Pancreas (tissue), 10 donors: Measurements from ENCODE around the gene LINC00632. TPM values are rescaled to one million over a fixed set of nuclear protein-coding genes. Genes with fewer than 3 reads are reported as not detected.

ENCODE experiments used
- ATAC-seq, 4 donors: fragments of 200-7000 bp; cut with Tn5 transposase; one replicate each; pipeline versions ENCODE4 v1.8.0 to v1.9.1; 2020; ENCODE audit warnings: mild to moderate bottlenecking in 4 of 4, moderate library complexity in 4 of 4
- DNase-seq, 6 donors: peaks; one replicate each; pipeline ENCODE4 v3.0.0-alpha.2; 2020
- FAIRE-seq: peaks from 2 replicates; lab custom pipeline; 2012; peaks lifted over from hg19 to GRCh38; lab: Jason Lieb, UNC
- H3K27ac ChIP-seq, 4 donors: fragments of 200-600 bp; sonication (generic); 1 replicate in 3 of 4; 2 replicates in 1 of 4; pipeline versions ENCODE4 v1.5.0 to v1.8.0; 2020
- H3K27me3 ChIP-seq, 4 donors: fragments of 200-600 bp; one replicate each; pipeline ENCODE4 v1.8.0; 2021
- H3K36me3 ChIP-seq, 3 donors: fragments of 200-600 bp; sonication (generic) in 1 of 3; one replicate each; pipeline versions ENCODE4 v1.5.0 to v1.8.0; 2020 to 2021
- H3K4me1 ChIP-seq, 3 donors: fragments of 200-600 bp; one replicate each; pipeline ENCODE4 v1.8.0; 2021
- H3K4me3 ChIP-seq, 4 donors: fragments of 200-600 bp; sonication (generic) in 2 of 4; one replicate each; pipeline versions ENCODE4 v1.5.0 to v1.8.0; 2020 to 2021
- H3K9me3 ChIP-seq, 4 donors: fragments of 200-600 bp; one replicate each; pipeline ENCODE4 v1.8.0; 2021
- CTCF ChIP-seq, 4 donors: fragments of 200-600 bp; sonication (generic) in 3 of 4; IDR thresholded peaks; one replicate each; pipeline versions ENCODE4 v1.5.0 to v1.8.0; 2021; ENCODE audit warnings: antibody characterized with exemption in 4 of 4
- WGBS, 2 donors: extraction: QIAGEN DNeasy Blood & Tissue Kit; methylation state at CpG; one replicate each; pipeline ENCODE4 v1.1.7; 2013; 5-methylcytosine and 5-hydroxymethylcytosine counted together
- intact Hi-C, 3 donors: fragments of 100-400 bp; cut with DNase I; formaldehyde crosslinking; loops; one replicate each; pipeline versions ENCODE4 v1.11.1 to v1.14.2; 2022
- polyA plus RNA-seq, 2 donors: library from polyadenylated mRNA; stranded (reverse); fragments of 200-250 nt; gene quantifications; one replicate each; pipeline ENCODE4 v1.2.3, GENCODE V29; 2013
- total RNA-seq, 6 donors: library from RNA; stranded (reverse); fragmentation: NEBNext Ultra II Directional in 4 of 6; extraction: Animal tissue kit (Norgen Biotek cat#: 25700) in 4 of 6; gene quantifications; one replicate each; pipeline versions ENCODE4 v1.2.1 to v1.2.4, GENCODE V29; 2021 to 2023
- donor health status: healthy with polysubstance abuse.
- donor health status: DM: no; HTN: no; CAD: no; lungs with moderate emphysema.
- donor health status: DM: no; HTN: no; CAD: no.
- donor health status: control.
- donor health status: control.
- donor health status: Bipolar disorder and iron deficiency.
- donor health status: DM: yes; HTN: yes; CAD: no.
- donor health status: DM: no; HTN: no; CAD: no.
- donor health status: DM: no; HTN: no; CAD: no.
- donor health status: DM: yes; HTN: yes; CAD: no.

Gene LINC00632
- total and polyA plus RNA-seq, 8 donors = 0.47 to 221 (median 75.0) TPM

- Histone ChIP-seq H3K36me3 (no peaks in the 10 kb centered on the region), H3K4me1 (no peaks in the 10 kb centered on the region), H3K27ac (no peak overlapping the region), H3K4me3 (no peak overlapping the region), H3K9me3 (no peaks in the 10 kb centered on the region), H3K27me3 (peaks cover 0 to 42% (median 1%) of the 10 kb centered on the region in 4 donors)
- peak; percentile 69 to 91 (median 77) for TF ChIP-seq CTCF (IDR thresholded peaks at IDR 0.05)
- ATAC-seq (peak; percentile 42 to 77 (median 70)), FAIRE-seq (no peak), DNase-seq (peak; percentile 12 to 63 (median 40))
- WGBS, 2 donors = 4 to 5% methylated on average over 8 of the region's 8 CpGs
- intact Hi-C loops = no loop called here
These were observed 56.6 kb downstream of the LINC00632 start for GRCh38 chrX:140766024-140766611.

GRCh38 chrX:140767646-140768045, 58.1 kb downstream of the LINC00632 start:
- intact Hi-C loops = no loop called here
- no peak for DNase-seq
- ATAC-seq = no peak
- WGBS, 2 donors = 55 to 60% methylated on average over 3 of the region's 3 CpGs
- TF ChIP-seq CTCF (IDR thresholded peaks at IDR 0.05) = no peak
- Histone ChIP-seq H3K27ac (no peak overlapping the region), H3K4me1 (no peaks in the 10 kb centered on the region), H3K9me3 (no peaks in the 10 kb centered on the region), H3K4me3 (no peak overlapping the region), H3K36me3 (no peaks in the 10 kb centered on the region), H3K27me3 (peaks cover 0 to 37% (median 2%) of the 10 kb centered on the region in 4 donors)
- FAIRE-seq = no peak

DNA sequence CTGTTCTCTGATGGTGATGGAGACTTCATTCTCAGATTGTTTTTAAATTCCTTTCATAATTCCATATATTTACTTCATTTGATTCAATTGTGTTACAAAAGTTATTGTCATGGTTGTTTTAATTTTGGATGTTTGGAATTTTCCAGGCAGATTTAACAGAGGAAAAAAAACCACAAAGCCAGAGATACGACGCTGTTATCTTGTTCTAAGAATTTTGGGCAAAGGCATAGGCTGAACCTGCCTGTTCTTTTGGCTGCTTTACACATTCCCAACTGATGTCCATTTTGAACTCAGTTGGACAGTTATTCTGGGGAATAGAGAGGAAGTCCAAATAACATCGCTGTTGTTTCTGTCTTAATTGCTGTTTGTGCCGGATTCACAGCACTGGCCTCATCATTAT, 65.7 kb downstream of the LINC00632 start:
- H3K4me3 ChIP-seq = no peak overlapping the region
- TF ChIP-seq CTCF (IDR thresholded peaks at IDR 0.05) = no peak
- ATAC-seq = no peak
- peaks cover 0 to 11% (median 2%) of the 10 kb centered on the region in 4 donors for H3K27me3 ChIP-seq
- DNase-seq = no peak
- intact Hi-C loops = no loop called here
- H3K9me3 ChIP-seq = no peaks in the 10 kb centered on the region
- H3K27ac ChIP-seq = no peak overlapping the region
- FAIRE-seq = no peak
- H3K4me1 ChIP-seq = no peaks in the 10 kb centered on the region
- WGBS, 2 donors = 79 to 84% methylated on average over 4 of the region's 4 CpGs
- no peaks in the 10 kb centered on the region for H3K36me3 ChIP-seq

DNA sequence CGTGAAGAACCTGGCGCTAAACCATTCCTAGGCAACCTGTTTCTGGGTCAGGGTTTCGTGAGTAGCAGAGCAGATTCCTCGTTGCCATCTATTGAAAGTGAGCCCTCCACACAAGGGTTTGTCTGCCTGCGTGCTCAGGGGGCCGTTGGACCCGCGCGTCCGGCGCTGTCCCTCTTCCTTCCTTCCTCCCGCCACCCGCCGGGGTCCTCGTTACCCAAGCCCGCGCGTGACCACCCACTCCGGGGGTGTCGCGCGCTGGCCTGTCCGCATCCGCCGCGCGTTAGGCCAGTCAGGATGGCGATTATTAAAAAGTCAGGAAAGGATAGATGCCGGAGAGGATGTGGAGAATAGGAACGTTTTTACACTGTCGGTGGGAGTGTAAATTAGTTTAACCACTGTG, 66.8 kb downstream of the LINC00632 start:
- no peak for TF ChIP-seq CTCF (IDR thresholded peaks at IDR 0.05)
- Histone ChIP-seq H3K27ac (no peak overlapping the region), H3K36me3 (no peaks in the 10 kb centered on the region), H3K4me1 (no peaks in the 10 kb centered on the region), H3K4me3 (no peak overlapping the region), H3K9me3 (no peaks in the 10 kb centered on the region), H3K27me3 (peaks cover 0 to under 1% (median 0%) of the 10 kb centered on the region in 4 donors)
- FAIRE-seq (no peak), ATAC-seq (no peak), DNase-seq (no peak)
- 89 to 90% methylated on average over 30 to 31 of the region's 31 CpGs for WGBS, 2 donors
- intact Hi-C loops = no loop called here

DNA sequence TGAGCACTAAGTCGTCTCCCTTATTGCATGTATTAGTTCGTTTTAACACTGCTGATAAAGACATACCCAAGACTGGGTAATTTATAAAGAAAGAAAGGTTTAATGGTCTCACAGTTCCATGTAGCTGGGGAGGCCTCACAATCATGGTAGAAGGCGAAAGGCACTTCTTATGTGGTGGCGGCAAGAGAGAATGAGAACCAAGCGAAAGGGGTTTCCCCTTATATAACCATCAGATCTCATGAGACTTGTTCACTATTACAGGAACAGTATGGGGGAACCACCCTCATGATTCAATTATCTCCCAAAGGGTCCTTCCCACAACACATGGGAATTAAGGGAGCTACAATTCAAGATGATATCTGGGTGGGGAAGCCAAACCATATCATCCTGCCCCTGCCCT, 85.1 kb downstream of the LINC00632 start:
- H3K9me3 ChIP-seq = no peaks in the 10 kb centered on the region
- WGBS, 2 donors = 65 to 66% methylated on average over 5 of the region's 5 CpGs
- DNase-seq (no peak), FAIRE-seq (peak; percentile 23), ATAC-seq (no peak)
- no peaks in the 10 kb centered on the region for H3K4me1 ChIP-seq
- H3K4me3 ChIP-seq = no peak overlapping the region
- intact Hi-C loops = no loop called here
- H3K36me3 ChIP-seq = no peaks in the 10 kb centered on the region
- no peak for TF ChIP-seq CTCF (IDR thresholded peaks at IDR 0.05)
- H3K27ac ChIP-seq = no peak overlapping the region
- peaks cover 0 to 3% (median 0%) of the 10 kb centered on the region in 4 donors for H3K27me3 ChIP-seq
